Adrenal gland (tissue), 12 donors: Measurements from ENCODE around the gene KRCC1. TPM values are rescaled to one million over a fixed set of nuclear protein-coding genes. Genes with fewer than 3 reads are reported as not detected.
"Not testable (repeated sequence)": the region's sequence is repeated elsewhere in the genome, so short reads cannot be mapped to it uniquely, and the experiment has no call there.

Source experiments
- DNase-seq, 7 donors: peaks; one replicate each; pipeline ENCODE4 v3.0.0-alpha.2; 2019 to 2020
- H3K27ac ChIP-seq, 5 donors: fragments of 200-600 bp; sonication (generic) in 4 of 5; 1 replicate in 3 of 5; 2 replicates in 2 of 5; pipeline versions ENCODE4 v1.5.1 to v1.8.0; 2016 to 2020; ENCODE audit warnings: mild to moderate bottlenecking in 1 of 5
- H3K27me3 ChIP-seq: fragments of 200-600 bp; 2 replicates; pipeline ENCODE4 v1.8.0; 2021
- H3K36me3 ChIP-seq, 2 donors: fragments of 200-600 bp; replicated peaks in 1 of 2; 1 replicate in 1 of 2; 2 replicates in 1 of 2; pipeline versions ENCODE4 v1.5.1 to v1.8.0; 2018 to 2022
- H3K4me1 ChIP-seq, 2 donors: fragments of 200-600 bp; replicated peaks in 1 of 2; 1 replicate in 1 of 2; 2 replicates in 1 of 2; pipeline versions ENCODE4 v1.5.1 to v1.8.0; 2018 to 2021
- H3K4me3 ChIP-seq, 4 donors: fragments of 200-600 bp; sonication (generic) in 3 of 4; one replicate each; pipeline ENCODE4 v1.5.1; 2016 to 2018
- H3K9me3 ChIP-seq, 3 donors: fragments of 200-600 bp; sonication (generic) in 1 of 3; replicated peaks in 1 of 3; 1 replicate in 2 of 3; 2 replicates in 1 of 3; pipeline versions ENCODE4 v1.5.1 to v1.8.0; 2016 to 2021
- CTCF ChIP-seq, 6 experiments: fragments of 450-650 bp in 4 of 6; fragments of 200-600 bp in 2 of 6; sonication (generic) in 1 of 6; IDR thresholded peaks; 1 replicate in 5 of 6; 2 replicates in 1 of 6; pipeline versions ENCODE4 v1.5.1 to v1.8.0; 2016 to 2021; ENCODE audit warnings: antibody characterized with exemption in 6 of 6, mild to moderate bottlenecking in 2 of 6, moderate library complexity in 1 of 6
- POLR2A ChIP-seq, 2 donors: fragments of 450-650 bp; IDR thresholded peaks; one replicate each; pipeline ENCODE4 v1.6.1; 2017; ENCODE audit warnings: antibody characterized with exemption in 2 of 2, mild to moderate bottlenecking in 2 of 2, moderate library complexity in 1 of 2
- WGBS, 4 donors: extraction: QIAGEN DNeasy Blood & Tissue Kit in 2 of 4; methylation state at CpG; one replicate each; pipeline versions ENCODE4 v1.1.5 to v1.1.7; 2013 to 2017; 5-methylcytosine and 5-hydroxymethylcytosine counted together
- intact Hi-C, 2 donors: fragments of 100-400 bp; cut with DNase I; formaldehyde crosslinking; loops; one replicate each; pipeline versions ENCODE4 v1.14.1 to v1.15.0; 2022 to 2023
- polyA plus RNA-seq, 3 donors: library from polyadenylated mRNA; stranded (reverse); fragments of 200-250 nt in 2 of 3; fragments of 350-450 nt in 1 of 3; fragmentation: Illumina TruSeq in 1 of 3; extraction: RNeasy Lipid Tissue Mini Kit (QIAGEN cat#74804) in 1 of 3; gene quantifications; one replicate each; pipeline ENCODE4 v1.2.3, GENCODE V29; 2013 to 2014
- total RNA-seq, 9 donors: library from RNA; depleted of rRNA in 4 of 9; stranded (reverse); fragments of >200 nt in 4 of 9; fragments of 120-200 nt in 1 of 9; fragmentation: NEBNext Ultra II Directional in 1 of 9; extraction: Animal tissue kit (Norgen Biotek cat#: 25700) in 1 of 9; gene quantifications; one replicate each; pipeline versions ENCODE4 v1.1.0 to v1.2.4, GENCODE V29; 2013 to 2023
- donor health status: healthy with polysubstance abuse.
- donor health status: Bipolar disorder and iron deficiency.
- donor health status: DM: yes; HTN: yes; CAD: no.
- donor health status: DM: no; HTN: no; CAD: no.
- donor health status: DM: no; HTN: no; CAD: no.
- donor health status: DM: yes; HTN: yes; CAD: no.

The KRCC1 gene
- total and polyA plus RNA-seq, 12 donors = 12.0 to 40.2 (median 20.5) TPM

GRCh38 chr2:87996570-87996969 is 59.0 kb downstream of the KRCC1 start:
- intact Hi-C loops = no loop called here
- Histone ChIP-seq H3K27me3 (no peaks in the 10 kb centered on the region), H3K9me3 (no peaks in the 10 kb centered on the region), H3K27ac (no peak overlapping the region), H3K36me3 (no peaks in the 10 kb centered on the region), H3K4me1 (peaks cover 0 to under 1% of the 10 kb centered on the region in 2 donors), H3K4me3 (no peak overlapping the region)
- 62 to 85% (median 77%) methylated on average over 6 of the region's 6 CpGs for WGBS, 4 donors
- TF ChIP-seq CTCF (IDR thresholded peaks at IDR 0.05) = no peak
- no peak for TF ChIP-seq POLR2A (IDR thresholded peaks at IDR 0.05)
- DNase-seq = no peak

DNA sequence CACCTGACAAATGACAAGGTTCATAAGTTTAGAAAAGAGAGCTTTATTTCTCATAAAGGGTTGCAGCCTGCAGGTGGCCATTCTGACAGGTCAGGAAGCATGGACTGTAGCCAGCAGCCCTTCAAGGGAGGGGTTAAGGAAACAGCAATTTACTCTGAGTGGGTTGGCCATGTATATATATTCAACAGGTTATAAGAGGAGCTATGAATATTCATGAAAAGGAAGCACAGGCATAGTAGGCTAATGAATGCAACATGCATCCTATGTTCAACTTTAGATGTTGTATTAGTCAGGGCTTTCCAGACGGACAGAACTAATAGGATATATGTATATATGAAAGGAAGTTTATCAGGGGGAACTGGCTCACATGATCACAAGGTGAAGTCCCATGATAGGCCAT is 59.8 kb downstream of the KRCC1 start:
- no peak for DNase-seq

DNA sequence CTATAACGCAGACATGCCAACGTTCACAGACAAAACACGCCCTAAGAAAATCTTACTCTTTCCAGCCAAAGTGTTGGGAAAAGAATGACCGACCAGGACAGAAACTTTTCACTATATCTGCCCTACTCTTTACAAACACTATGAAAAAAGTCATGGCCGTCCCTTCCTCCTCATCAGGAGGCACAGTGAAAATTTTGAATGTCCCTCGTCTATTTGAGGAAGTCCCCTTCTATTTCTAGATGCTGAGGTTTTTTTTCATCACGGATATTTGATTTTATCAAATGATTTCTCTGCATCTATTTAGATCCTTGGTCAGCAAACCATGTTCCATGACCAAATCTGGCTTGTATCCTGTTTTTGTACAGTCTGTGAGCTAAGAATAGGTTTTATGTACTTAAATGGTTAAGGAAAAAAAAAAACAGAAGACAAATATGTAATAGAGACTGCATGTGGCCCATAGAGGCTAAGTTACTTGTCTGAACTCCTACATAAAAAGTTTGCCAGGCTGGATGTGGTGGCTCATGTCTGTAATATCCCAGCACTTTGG is 61.2 kb downstream of the KRCC1 start:
- H3K36me3 ChIP-seq, intact Hi-C loops, DNase-seq, H3K4me3 ChIP-seq, H3K27me3 ChIP-seq, H3K27ac ChIP-seq, H3K4me1 ChIP-seq, H3K9me3 ChIP-seq: not testable (repeated sequence)
- 66 to 72% (median 67%) methylated on average over 5 to 7 of the region's 7 CpGs for WGBS, 4 donors

More for the DNA sequence above, 59.8 kb downstream of the KRCC1 start:
- Histone ChIP-seq H3K9me3 (no peaks in the 10 kb centered on the region), H3K4me1 (no peaks in the 10 kb centered on the region), H3K36me3 (no peaks in the 10 kb centered on the region), H3K27ac (no peak overlapping the region), H3K27me3 (no peaks in the 10 kb centered on the region), H3K4me3 (no peak overlapping the region)
- TF ChIP-seq CTCF (IDR thresholded peaks at IDR 0.05) (no peak), POLR2A (IDR thresholded peaks at IDR 0.05) (no peak)
- intact Hi-C loops = no loop called here
- 26 to 55% (median 47%) methylated on average over 1 of the region's 1 CpG for WGBS, 4 donors

- H3K4me3 ChIP-seq, H3K4me1 ChIP-seq, H3K27me3 ChIP-seq, H3K9me3 ChIP-seq, DNase-seq, intact Hi-C loops, H3K36me3 ChIP-seq, H3K27ac ChIP-seq: not testable (repeated sequence)
- 17 to 50% (median 23%) methylated on average over 1 to 2 of the region's 3 CpGs; no CpG with 5 or more reads in 1 of the 4 donors for WGBS, 4 donors
Observed at GRCh38 chr2:87992569-87992968, 63.0 kb downstream of the KRCC1 start.

DNA sequence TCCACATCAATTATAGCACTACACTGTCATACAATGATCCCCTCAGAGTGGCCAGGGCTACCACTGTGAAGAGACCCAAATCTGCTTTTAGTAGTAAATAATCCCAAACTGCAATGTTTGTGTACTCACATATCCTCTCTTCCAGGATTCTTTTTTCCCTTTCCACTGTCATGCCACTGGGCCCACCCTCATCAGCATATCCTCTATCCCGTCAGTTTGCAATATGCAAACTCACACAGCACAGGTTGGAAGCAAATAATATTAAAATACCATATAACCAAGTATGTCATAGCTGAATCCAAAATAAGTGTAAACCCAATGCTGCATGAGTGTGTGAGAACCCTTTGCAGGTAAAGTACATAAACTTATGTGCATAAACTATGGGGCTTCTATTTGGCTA is 68.1 kb downstream of the KRCC1 start:
- H3K27ac ChIP-seq, DNase-seq, H3K27me3 ChIP-seq, H3K4me1 ChIP-seq, H3K9me3 ChIP-seq, intact Hi-C loops, H3K36me3 ChIP-seq, H3K4me3 ChIP-seq: not testable (repeated sequence)
- WGBS, 4 donors = no CpG with 5 or more reads among the region's 1 CpG

- H3K4me3 ChIP-seq, H3K4me1 ChIP-seq, H3K27ac ChIP-seq, H3K9me3 ChIP-seq, H3K27me3 ChIP-seq, DNase-seq, H3K36me3 ChIP-seq, intact Hi-C loops: not testable (repeated sequence)
- 72 to 75% methylated on average over 5 of the region's 5 CpGs; no CpG with 5 or more reads in 2 of the 4 donors for WGBS, 4 donors
Observed at GRCh38 chr2:87985902-87986301, 69.7 kb downstream of the KRCC1 start.

DNA sequence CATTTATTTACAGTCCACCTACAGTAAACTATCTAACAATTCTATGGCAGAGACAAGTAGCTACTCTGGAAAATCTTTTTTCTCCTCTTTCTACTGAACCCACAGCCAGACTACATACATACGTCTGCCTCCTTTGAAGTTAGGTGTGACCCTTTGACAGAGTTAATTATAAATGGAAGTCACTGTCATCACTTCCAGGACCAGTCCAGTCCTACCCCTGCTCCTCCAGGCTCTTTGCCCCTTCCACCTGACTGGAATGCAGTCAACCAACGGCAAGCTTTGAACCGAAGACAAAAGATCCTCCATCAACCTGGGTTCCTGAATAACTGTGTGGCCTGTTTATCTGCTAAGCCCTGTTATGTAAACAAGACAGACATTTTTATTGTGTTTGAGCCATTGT is 74.4 kb downstream of the KRCC1 start:
- DNase-seq, H3K9me3 ChIP-seq, H3K27ac ChIP-seq, H3K27me3 ChIP-seq, intact Hi-C loops, H3K4me3 ChIP-seq, H3K4me1 ChIP-seq, H3K36me3 ChIP-seq: not testable (repeated sequence)
- no CpG with 5 or more reads among the region's 3 CpGs for WGBS, 4 donors
